GM12801 (cell line): ENCODE results near the gene TSPAN14.

Source experiments
- TF ChIP-seq, protein P1 (sequence below): IDR thresholded peaks from one replicate; pipeline ENCODE4 v1.5.1; 2011; ENCODE audit warnings: control low read depth; ENCODE audit not compliant: insufficient read length; ENCODE audit errors: extremely low read depth

TSPAN14 gene

GRCh38 chr10:80579849-80580637 is 125.9 kb downstream of the TSPAN14 start:
- TF ChIP-seq, protein P1, sequence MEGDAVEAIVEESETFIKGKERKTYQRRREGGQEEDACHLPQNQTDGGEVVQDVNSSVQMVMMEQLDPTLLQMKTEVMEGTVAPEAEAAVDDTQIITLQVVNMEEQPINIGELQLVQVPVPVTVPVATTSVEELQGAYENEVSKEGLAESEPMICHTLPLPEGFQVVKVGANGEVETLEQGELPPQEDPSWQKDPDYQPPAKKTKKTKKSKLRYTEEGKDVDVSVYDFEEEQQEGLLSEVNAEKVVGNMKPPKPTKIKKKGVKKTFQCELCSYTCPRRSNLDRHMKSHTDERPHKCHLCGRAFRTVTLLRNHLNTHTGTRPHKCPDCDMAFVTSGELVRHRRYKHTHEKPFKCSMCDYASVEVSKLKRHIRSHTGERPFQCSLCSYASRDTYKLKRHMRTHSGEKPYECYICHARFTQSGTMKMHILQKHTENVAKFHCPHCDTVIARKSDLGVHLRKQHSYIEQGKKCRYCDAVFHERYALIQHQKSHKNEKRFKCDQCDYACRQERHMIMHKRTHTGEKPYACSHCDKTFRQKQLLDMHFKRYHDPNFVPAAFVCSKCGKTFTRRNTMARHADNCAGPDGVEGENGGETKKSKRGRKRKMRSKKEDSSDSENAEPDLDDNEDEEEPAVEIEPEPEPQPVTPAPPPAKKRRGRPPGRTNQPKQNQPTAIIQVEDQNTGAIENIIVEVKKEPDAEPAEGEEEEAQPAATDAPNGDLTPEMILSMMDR = no peak

GRCh38 chr10:80580638-80581468 is 126.7 kb downstream of the TSPAN14 start:
- TF ChIP-seq, protein P1 = no peak

- TF ChIP-seq, protein P1 = no peak
These were observed 127.3 kb downstream of the TSPAN14 start for GRCh38 chr10:80581469-80581835.

DNA sequence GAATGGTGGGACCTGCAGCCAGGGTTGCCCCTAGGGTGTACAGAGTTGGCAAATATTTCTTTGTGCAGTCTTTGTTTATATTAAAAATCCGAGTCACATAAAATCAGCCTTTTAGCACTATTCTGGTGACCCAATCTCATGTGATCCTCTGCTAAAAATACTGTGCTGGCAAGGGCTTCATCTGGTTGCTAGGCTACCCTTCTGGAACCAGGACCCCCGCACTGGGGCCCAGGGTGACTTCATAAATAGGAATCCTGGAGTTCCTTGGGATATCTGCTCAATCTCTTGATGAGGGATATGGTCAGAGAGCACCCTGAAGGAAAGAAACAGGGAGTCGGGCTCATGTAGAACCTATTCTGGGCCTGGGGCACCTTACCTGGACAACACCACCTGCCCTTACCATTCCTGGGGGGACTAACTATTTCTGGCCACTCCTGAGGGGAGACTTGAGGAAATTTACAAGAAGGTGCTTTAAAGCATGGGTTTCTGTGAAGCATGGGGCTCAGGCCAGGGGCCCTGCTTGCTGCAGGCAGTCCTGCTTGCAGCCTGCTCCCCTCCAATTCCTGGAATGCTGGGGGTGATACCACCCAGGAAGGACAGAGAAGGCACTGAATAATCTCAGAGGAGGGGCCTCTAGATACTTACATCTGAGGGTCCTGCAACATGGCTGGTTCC is 128.3 kb downstream of the TSPAN14 start:
- TF ChIP-seq, protein P1 = no peak
